ENCODE measurements around the gene SPACA1. TPM values are rescaled to one million over a fixed set of nuclear protein-coding genes. Genes with fewer than 3 reads are reported as not detected.

SPACA1 gene
- total RNA-seq, 1 experiment from 2014 or later: not detected

DNA sequence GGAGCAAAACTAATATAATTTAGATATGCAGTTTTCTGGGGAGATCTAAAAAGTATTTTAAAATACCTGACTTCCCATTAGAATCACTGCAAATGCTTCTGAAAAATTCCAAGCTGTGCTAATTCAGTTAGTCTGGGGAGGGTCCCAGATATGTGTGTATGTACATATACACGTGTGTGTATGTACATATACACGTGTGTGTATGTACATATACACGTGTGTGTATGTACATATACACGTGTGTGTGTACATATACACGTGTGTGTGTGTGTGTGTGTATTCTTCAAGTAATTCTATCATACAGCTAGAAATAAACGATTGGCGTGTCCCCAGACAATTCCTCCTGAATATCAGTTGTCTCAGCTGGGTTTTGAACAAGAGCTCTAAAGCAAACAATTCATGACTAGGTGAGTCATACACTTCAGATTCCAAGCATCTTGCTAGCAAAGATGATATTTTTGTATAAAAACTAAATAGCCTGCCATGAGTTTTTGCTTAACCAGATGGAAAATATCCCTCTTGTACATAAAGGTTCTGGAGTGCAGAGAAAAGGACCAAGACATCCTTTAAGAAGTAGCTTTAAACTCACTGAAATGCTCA, 58.2 kb downstream of the SPACA1 start:
- DNase-seq (ENCODE audit: low spot score): no peak

- DNase-seq (ENCODE audit: low spot score): no peak
Measured at GRCh38 chr6:88107241-88107640, 59.6 kb downstream of the SPACA1 start.

DNA sequence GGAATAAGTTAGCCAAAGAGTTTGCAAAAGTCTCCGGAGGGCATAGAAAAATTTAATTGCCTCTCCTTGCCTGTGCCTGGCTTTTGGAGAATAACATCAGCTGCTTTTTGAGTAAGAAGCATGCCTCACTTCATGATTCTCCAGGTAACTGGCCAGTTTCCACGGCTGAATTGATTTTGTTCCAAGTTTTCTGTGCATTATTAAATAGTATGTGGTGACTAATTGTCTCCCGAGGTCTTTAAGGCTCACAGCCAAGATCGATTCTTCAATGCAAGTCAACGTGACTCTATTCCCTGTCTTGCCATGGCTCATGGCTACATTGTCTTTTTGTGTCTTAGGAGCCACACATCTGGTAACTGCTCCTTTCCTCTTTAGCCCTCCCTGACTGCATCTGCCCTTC, 64.3 kb downstream of the SPACA1 start:
- DNase-seq (ENCODE audit: low spot score): no peak

DNA sequence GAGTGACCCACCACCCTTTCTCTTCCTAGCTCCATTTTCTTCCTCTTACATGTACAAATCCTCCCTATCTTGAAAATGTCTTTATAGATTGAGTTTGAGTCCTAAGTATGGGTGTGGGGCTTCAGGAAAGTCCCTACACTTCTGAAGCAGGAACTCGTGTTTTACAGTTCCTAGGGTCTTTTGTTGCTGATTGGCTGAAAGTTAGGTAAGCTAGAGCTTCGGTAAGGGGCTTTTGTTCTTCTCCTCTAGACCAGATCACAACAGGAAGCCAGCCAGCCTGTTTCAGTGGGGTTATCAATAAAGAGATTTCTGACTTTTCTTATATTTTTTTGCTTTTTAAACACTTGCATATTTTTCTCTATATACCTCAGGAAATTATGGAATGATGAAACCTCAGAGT, 67.2 kb downstream of the SPACA1 start:
- DNase-seq (ENCODE audit: low spot score): no peak

DNA sequence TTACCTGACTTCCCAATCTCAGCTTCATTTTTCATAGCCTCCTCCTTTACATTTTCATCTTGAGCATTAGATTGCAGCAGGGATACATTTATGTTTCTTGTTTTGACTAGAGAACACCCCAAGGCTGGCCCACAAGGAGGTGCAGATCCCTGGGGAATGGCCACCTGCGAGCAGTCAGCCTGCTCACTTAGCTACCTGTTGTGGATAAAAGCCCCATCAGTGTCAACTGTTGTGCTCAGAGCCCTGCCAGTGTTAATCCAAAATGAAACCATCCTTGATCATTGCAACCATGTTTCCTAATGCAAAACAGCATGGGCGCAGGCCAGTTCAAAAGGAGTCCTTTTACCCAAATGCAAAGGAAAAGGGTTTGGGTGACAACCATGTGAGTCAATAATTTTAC, 67.7 kb downstream of the SPACA1 start:
- DNase-seq (ENCODE audit: low spot score): no peak

DNA sequence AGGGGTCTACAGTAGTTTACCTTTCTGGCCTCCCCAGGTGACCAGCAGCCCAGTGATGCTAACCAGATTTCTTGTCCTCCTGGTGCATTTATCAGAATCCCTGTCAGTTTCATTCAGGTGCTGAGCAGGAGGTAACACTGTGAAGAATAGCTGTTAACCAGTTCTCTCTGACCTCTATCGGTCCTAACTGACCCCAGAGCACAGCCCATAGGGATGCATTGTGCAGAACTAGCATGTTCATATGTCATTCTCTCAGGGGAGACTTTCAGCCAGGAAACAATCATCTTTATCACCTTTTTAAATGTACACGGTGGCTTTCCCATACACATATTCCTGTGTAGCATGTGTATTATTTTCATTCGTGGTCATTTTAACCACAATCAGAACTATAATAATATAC, 68.6 kb downstream of the SPACA1 start:
- DNase-seq (ENCODE audit: low spot score): no peak

Other genes with a start within 250 kb of the SPACA1 start
- not detected in 2 replicates for gene CNR1, start 118.5 kb downstream of the SPACA1 start, total RNA-seq (2014; rRNA removed; shearing (Covaris generic))

All from A172 (cell line).